Right lobe of liver (tissue), 4 donors: ENCODE data around the gene KRTAP5-4.
"Not testable (repeated sequence)": the region's sequence is repeated elsewhere in the genome, so short reads cannot be mapped to it uniquely, and the experiment has no call there.

ENCODE experiments used
- POLR2A ChIP-seq: fragments of 450-650 bp; IDR thresholded peaks from one replicate; pipeline ENCODE4 v1.6.1; 2017; ENCODE audit warnings: antibody characterized with exemption, mild to moderate bottlenecking
- TF ChIP-seq, protein P1 (sequence below), 4 donors: fragments of 200-600 bp in 3 of 4; fragments of 450-650 bp in 1 of 4; IDR thresholded peaks; one replicate each; pipeline versions ENCODE4 v1.5.1 to v1.8.0; 2016 to 2022; ENCODE audit warnings: antibody characterized with exemption in 4 of 4, mild to moderate bottlenecking in 2 of 4
- donor health status: DM: no; HTN: no; CAD: no.
- donor health status: DM: no; HTN: no; CAD: no.
- donor health status: DM: no; HTN: yes; CAD: no.

DNA sequence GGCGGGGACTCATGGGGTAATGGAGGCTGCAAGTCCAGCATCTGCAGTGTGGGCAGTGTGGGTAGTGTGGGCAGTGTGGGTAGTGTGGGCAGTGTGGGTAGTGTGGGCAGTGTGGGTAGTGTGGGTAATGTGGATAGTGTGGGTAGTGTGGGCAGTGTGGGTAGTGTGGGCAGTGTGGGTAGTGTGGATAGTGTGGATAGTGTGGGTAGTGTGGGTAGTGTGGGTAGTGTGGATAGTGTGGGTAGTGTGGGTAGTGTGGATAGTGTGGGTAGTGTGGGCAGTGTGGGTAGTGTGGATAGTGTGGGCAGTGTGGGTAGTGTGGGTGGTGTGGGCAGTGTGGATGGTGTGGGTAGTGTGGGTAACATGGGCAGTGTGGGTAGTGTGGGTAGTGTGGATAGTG, 48.5 kb upstream of the KRTAP5-4 start:
- TF ChIP-seq, protein P1, sequence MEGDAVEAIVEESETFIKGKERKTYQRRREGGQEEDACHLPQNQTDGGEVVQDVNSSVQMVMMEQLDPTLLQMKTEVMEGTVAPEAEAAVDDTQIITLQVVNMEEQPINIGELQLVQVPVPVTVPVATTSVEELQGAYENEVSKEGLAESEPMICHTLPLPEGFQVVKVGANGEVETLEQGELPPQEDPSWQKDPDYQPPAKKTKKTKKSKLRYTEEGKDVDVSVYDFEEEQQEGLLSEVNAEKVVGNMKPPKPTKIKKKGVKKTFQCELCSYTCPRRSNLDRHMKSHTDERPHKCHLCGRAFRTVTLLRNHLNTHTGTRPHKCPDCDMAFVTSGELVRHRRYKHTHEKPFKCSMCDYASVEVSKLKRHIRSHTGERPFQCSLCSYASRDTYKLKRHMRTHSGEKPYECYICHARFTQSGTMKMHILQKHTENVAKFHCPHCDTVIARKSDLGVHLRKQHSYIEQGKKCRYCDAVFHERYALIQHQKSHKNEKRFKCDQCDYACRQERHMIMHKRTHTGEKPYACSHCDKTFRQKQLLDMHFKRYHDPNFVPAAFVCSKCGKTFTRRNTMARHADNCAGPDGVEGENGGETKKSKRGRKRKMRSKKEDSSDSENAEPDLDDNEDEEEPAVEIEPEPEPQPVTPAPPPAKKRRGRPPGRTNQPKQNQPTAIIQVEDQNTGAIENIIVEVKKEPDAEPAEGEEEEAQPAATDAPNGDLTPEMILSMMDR (IDR thresholded peaks at IDR 0.05): not testable (repeated sequence)
- TF ChIP-seq POLR2A: not testable (repeated sequence)
